SK-N-SH treated with all-trans-retinoic acid at 6 μM for 48 hours (cell line): ENCODE data around the gene PACS1.

Source experiments
- ATAC-seq: fragments of 200-7000 bp; cut with Tn5 transposase; 3 replicates; pipeline ENCODE4 v1.9.1; 2020; ENCODE audit warnings: mild to moderate bottlenecking, moderate library complexity
- ARNTL ChIP-seq: fragments of 450-650 bp; formaldehyde crosslinking; IDR thresholded peaks from 2 replicates; pipeline ENCODE4 v1.5.0; 2020; ENCODE audit warnings: low read depth, mild to moderate bottlenecking, moderate library complexity, borderline replicate concordance
- ESRRG ChIP-seq: fragments of 250-450 bp; sonication (Bioruptor Pico); IDR thresholded peaks from 2 replicates; pipeline ENCODE4 v1.6.1; 2021; ENCODE audit warnings: mild to moderate bottlenecking
- GLIS3 ChIP-seq: fragments of 250-450 bp; sonication (Bioruptor Pico); IDR thresholded peaks from 2 replicates; pipeline ENCODE4 v1.5.0; 2020; ENCODE audit warnings: mild to moderate bottlenecking, moderate library complexity
- ISL1 ChIP-seq: fragments of 250-450 bp; sonication (Bioruptor Pico); IDR thresholded peaks from 2 replicates; pipeline ENCODE4 v2.1.2; 2022; ENCODE audit warnings: mild to moderate bottlenecking, moderate library complexity
- OSR1 ChIP-seq: fragments of 250-450 bp; sonication (Bioruptor Pico); IDR thresholded peaks from 2 replicates; pipeline ENCODE4 v1.8.0; 2022; ENCODE audit warnings: moderate library complexity, mild to moderate bottlenecking, inconsistent platforms
- POU6F1 ChIP-seq: fragments of 250-450 bp; sonication (Bioruptor Pico); IDR thresholded peaks from 2 replicates; pipeline ENCODE4 v1.8.0; 2021; ENCODE audit warnings: low read depth, mild to moderate bottlenecking, moderate library complexity, borderline replicate concordance
- PPARA ChIP-seq: fragments of 250-450 bp; sonication (Bioruptor Pico); IDR thresholded peaks from 2 replicates; pipeline ENCODE4 v1.5.0; 2020; ENCODE audit warnings: mild to moderate bottlenecking, borderline replicate concordance
- RARB ChIP-seq: fragments of 250-450 bp; sonication (Bioruptor Pico); IDR thresholded peaks from 2 replicates; pipeline ENCODE4 v1.8.0; 2021; ENCODE audit warnings: mild to moderate bottlenecking, moderate library complexity
- SNAI2 ChIP-seq: fragments of 250-450 bp; sonication (Bioruptor Pico); IDR thresholded peaks from 2 replicates; pipeline ENCODE4 v1.5.0; 2020; ENCODE audit warnings: mild to moderate bottlenecking, moderate library complexity
- TCF4 ChIP-seq: fragments of 250-450 bp; sonication (Bioruptor Pico); IDR thresholded peaks from 2 replicates; pipeline ENCODE4 v1.8.0; 2021; ENCODE audit warnings: mild to moderate bottlenecking, moderate library complexity, borderline replicate concordance
- TOX ChIP-seq: fragments of 250-450 bp; sonication (Bioruptor Pico); IDR thresholded peaks from 2 replicates; pipeline ENCODE4 v1.8.0; 2021; ENCODE audit warnings: mild to moderate bottlenecking, moderate library complexity, borderline replicate concordance
- TSHZ2 ChIP-seq: fragments of 250-450 bp; sonication (Bioruptor Pico); IDR thresholded peaks from 2 replicates; pipeline ENCODE4 v1.5.0; 2020; ENCODE audit warnings: mild to moderate bottlenecking, moderate library complexity
- ZC3H10 ChIP-seq: fragments of 250-450 bp; sonication (Bioruptor Pico); IDR thresholded peaks from 2 replicates; pipeline ENCODE4 v1.5.1; 2021; ENCODE audit warnings: mild to moderate bottlenecking, moderate library complexity
- ZFP3 ChIP-seq: fragments of 250-450 bp; sonication (Bioruptor Pico); IDR thresholded peaks from 2 replicates; pipeline ENCODE4 v1.5.0; 2020; ENCODE audit warnings: mild to moderate bottlenecking, moderate library complexity
- ZFP30 ChIP-seq: fragments of 450-650 bp; formaldehyde crosslinking; IDR thresholded peaks from 2 replicates; pipeline ENCODE4 v1.5.0; 2022; ENCODE audit warnings: mild to moderate bottlenecking, moderate library complexity
- ZNF565 ChIP-seq: fragments of 450-650 bp; formaldehyde crosslinking; conservative IDR thresholded peaks from 2 replicates; pipeline ENCODE4 v1.5.0; 2020; ENCODE audit warnings: low read depth, mild to moderate bottlenecking, moderate library complexity
- ZNF70 ChIP-seq: fragments of 450-650 bp; formaldehyde crosslinking; IDR thresholded peaks from 2 replicates; pipeline ENCODE4 v1.5.0; 2020; ENCODE audit warnings: mild to moderate bottlenecking, moderate library complexity
- ZNF8 ChIP-seq: fragments of 450-650 bp; formaldehyde crosslinking; IDR thresholded peaks from 2 replicates; pipeline ENCODE4 v1.5.0; 2020; ENCODE audit warnings: mild to moderate bottlenecking, moderate library complexity
- TF ChIP-seq, protein P1 (sequence below): fragments of 250-450 bp; sonication (Bioruptor Pico); IDR thresholded peaks from 2 replicates; pipeline ENCODE4 v1.8.0; 2020; ENCODE audit warnings: mild to moderate bottlenecking, moderate library complexity, borderline replicate concordance
- TF ChIP-seq, protein P2 (sequence below): fragments of 250-450 bp; sonication (Bioruptor Pico); IDR thresholded peaks from 2 replicates; pipeline ENCODE4 v1.5.1; 2021; ENCODE audit warnings: mild to moderate bottlenecking, moderate library complexity
- TF ChIP-seq, protein P3 (sequence below): fragments of 250-450 bp; sonication (Bioruptor Pico); IDR thresholded peaks from 2 replicates; pipeline ENCODE4 v1.5.1; 2020; ENCODE audit warnings: low read depth, mild to moderate bottlenecking, moderate library complexity

The PACS1 gene

DNA sequence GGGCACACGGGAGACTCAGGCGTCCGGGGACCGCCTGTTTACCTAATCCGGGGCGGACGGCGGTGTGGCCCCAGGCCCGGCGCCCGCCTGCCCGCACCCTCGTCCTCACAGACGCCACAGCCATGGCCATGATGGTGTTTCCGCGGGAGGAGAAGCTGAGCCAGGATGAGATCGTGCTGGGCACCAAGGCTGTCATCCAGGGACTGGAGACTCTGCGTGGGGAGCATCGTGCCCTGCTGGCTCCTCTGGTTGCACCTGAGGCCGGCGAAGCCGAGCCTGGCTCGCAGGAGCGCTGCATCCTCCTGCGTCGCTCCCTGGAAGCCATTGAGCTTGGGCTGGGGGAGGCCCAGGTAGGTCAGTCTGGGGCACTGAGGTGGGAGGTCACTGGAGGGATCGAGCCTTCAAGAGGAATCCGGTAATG is 188.4 kb downstream of the PACS1 start:
- TF ChIP-seq TCF4 (CRISPR knock-in tag) (no peak), GLIS3 (0 out of 2 replicates have a peak, but pooled peaks have one; percentile 24)
- TF ChIP-seq, all 23 proteins: peak for 1
- ATAC-seq, result peak; percentile 18

DNA sequence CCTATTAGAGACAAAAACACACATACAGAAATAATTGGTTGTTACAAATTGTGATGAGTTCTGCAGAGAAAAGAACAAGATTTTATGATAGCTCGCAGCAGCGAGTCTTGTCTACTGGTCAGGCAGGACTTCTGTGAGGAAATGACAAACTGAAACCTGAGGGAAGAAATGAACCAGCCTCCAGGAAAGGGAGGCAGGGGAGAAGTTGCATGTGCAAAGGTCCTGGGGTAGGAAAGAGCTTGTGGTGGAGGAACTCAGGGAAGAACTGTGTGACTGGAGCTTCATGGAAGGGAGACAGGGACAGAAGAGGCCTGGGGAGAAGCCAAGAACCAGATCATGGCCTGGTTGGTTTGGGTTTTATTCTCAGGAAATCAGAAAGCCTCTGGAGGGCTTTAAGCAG is 189.2 kb downstream of the PACS1 start:
- no peak for TF ChIP-seq OSR1 (CRISPR knock-in tag)
- no peak for TF ChIP-seq ISL1 (CRISPR knock-in tag)
- TF ChIP-seq TSHZ2 (CRISPR knock-in tag), result no peak
- no peak for TF ChIP-seq ESRRG (CRISPR knock-in tag)
- TF ChIP-seq, protein P1, sequence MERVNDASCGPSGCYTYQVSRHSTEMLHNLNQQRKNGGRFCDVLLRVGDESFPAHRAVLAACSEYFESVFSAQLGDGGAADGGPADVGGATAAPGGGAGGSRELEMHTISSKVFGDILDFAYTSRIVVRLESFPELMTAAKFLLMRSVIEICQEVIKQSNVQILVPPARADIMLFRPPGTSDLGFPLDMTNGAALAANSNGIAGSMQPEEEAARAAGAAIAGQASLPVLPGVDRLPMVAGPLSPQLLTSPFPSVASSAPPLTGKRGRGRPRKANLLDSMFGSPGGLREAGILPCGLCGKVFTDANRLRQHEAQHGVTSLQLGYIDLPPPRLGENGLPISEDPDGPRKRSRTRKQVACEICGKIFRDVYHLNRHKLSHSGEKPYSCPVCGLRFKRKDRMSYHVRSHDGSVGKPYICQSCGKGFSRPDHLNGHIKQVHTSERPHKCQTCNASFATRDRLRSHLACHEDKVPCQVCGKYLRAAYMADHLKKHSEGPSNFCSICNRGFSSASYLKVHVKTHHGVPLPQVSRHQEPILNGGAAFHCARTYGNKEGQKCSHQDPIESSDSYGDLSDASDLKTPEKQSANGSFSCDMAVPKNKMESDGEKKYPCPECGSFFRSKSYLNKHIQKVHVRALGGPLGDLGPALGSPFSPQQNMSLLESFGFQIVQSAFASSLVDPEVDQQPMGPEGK (CRISPR knock-in tag), result no peak
- no peak for TF ChIP-seq ZNF70
- TF ChIP-seq POU6F1 (CRISPR knock-in tag), result no peak
- TF ChIP-seq, protein P2, sequence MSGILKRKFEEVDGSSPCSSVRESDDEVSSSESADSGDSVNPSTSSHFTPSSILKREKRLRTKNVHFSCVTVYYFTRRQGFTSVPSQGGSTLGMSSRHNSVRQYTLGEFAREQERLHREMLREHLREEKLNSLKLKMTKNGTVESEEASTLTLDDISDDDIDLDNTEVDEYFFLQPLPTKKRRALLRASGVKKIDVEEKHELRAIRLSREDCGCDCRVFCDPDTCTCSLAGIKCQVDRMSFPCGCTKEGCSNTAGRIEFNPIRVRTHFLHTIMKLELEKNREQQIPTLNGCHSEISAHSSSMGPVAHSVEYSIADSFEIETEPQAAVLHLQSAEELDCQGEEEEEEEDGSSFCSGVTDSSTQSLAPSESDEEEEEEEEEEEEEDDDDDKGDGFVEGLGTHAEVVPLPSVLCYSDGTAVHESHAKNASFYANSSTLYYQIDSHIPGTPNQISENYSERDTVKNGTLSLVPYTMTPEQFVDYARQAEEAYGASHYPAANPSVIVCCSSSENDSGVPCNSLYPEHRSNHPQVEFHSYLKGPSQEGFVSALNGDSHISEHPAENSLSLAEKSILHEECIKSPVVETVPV (CRISPR knock-in tag), result no peak
- TF ChIP-seq RARB (CRISPR knock-in tag), result no peak
- TF ChIP-seq TCF4 (CRISPR knock-in tag), result no peak
- no peak for TF ChIP-seq ZNF8
- no peak for TF ChIP-seq ZFP30 (CRISPR knock-in tag)
- TF ChIP-seq, protein P3, sequence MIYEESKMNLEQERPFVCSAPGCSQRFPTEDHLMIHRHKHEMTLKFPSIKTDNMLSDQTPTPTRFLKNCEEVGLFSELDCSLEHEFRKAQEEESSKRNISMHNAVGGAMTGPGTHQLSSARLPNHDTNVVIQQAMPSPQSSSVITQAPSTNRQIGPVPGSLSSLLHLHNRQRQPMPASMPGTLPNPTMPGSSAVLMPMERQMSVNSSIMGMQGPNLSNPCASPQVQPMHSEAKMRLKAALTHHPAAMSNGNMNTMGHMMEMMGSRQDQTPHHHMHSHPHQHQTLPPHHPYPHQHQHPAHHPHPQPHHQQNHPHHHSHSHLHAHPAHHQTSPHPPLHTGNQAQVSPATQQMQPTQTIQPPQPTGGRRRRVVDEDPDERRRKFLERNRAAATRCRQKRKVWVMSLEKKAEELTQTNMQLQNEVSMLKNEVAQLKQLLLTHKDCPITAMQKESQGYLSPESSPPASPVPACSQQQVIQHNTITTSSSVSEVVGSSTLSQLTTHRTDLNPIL (CRISPR knock-in tag), result no peak
- no peak for TF ChIP-seq ZFP3 (CRISPR knock-in tag)
- TF ChIP-seq ZC3H10 (CRISPR knock-in tag), result no peak
- TF ChIP-seq GLIS3, result no peak
- no peak for TF ChIP-seq ZNF565
- no peak for TF ChIP-seq TOX
- TF ChIP-seq PPARA, result no peak
- TF ChIP-seq SNAI2 (CRISPR knock-in tag), result no peak
- ATAC-seq, result no peak

DNA sequence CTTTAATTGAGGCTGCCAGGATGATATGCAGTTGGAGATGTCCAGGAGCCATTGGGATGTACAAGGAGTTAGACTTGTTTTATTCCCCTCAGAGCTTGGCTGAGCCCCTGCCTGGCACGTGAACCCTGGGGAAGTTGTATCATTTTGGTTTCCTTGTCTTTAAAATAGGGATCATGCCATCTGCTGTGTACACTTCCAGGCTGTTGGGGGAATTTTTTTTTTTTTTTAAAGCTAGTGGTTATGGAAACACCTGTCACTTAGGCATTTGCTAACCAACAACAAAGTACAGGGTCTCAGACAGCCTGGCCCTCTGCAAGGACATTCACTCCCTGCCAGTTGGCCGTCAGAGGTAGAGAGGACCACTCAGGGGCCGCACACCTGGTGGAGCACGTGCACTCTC is 189.9 kb downstream of the PACS1 start:
- ATAC-seq, result no peak
- TF ChIP-seq SNAI2 (CRISPR knock-in tag) (no peak), ISL1 (CRISPR knock-in tag) (no peak), ARNTL (CRISPR knock-in tag) (no peak), POU6F1 (CRISPR knock-in tag) (no peak), ZNF70 (no peak), RARB (CRISPR knock-in tag) (no peak), PPARA (no peak), ESRRG (CRISPR knock-in tag) (no peak), ZFP30 (CRISPR knock-in tag) (no peak)
- TF ChIP-seq, protein P2 (CRISPR knock-in tag), result no peak
- TF ChIP-seq, protein P1 (CRISPR knock-in tag), result no peak
